NCI-H82 (cell line): ENCODE measurements around the gene NPB.

Experiments
- DNase-seq: peaks from one replicate; lab custom pipeline; 2025; lab: John Stamatoyannopoulos, UW

Gene NPB

DNA sequence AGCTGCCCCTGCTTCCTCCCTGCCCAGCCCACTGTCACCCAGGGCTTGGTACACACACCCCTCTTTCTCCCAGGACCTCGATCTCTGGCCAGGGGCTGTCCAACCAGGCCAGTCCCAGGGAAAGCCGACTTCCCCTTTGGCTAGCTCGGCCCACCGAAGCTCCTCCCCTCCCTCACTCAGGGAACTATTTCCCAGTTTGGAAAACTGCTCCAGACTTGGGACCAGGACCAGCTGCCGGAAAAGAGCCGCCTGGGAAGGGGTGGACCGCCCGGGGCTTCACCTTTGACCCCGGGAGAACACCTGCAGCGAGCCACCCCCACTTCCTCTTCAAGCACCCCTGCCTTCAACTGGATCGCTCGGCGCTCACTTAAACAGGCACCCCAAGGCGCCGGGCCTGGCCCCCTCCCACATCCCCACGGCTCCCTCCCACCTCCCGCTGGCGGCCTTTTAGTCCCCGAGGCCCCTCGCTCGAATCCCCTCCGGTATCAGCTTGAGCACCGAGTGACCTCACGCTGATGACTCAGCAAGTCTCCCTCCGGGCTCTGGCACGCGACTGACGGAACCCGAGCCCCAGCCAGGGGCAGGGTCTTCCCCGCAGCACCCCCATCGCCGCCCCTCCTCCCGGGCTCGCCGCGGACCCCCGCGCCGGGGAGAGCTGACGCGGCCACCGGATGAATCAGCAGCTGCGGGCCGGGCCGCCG, 24.6 kb downstream of the NPB start:
- DNase-seq, result peak; percentile 56

DNA sequence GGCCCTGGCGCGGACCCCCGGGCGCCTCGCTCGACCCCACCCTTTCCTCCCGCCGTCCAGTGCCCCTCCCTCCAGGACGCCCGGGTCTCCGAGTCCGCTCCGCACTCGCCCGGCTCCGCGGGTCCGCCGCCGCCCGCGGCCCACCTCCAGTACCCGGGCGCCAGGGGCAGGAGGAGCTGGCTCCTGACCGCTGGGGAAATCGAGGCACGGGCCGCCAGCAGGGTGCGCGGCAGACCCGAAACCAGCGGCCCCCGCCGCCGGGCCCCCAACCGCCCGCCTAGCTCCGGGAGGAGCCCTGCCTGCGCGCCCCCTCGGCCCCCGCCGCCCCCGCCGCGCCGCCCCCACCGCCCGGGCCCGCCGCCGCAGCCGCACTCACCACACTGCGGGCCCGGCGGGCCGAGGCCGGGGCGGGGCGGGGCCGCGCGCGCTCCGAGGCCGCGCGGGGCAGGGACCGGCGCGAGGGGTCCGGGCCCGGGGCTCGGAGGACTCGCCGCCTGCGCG, 25.2 kb downstream of the NPB start:
- no peak for DNase-seq

DNA sequence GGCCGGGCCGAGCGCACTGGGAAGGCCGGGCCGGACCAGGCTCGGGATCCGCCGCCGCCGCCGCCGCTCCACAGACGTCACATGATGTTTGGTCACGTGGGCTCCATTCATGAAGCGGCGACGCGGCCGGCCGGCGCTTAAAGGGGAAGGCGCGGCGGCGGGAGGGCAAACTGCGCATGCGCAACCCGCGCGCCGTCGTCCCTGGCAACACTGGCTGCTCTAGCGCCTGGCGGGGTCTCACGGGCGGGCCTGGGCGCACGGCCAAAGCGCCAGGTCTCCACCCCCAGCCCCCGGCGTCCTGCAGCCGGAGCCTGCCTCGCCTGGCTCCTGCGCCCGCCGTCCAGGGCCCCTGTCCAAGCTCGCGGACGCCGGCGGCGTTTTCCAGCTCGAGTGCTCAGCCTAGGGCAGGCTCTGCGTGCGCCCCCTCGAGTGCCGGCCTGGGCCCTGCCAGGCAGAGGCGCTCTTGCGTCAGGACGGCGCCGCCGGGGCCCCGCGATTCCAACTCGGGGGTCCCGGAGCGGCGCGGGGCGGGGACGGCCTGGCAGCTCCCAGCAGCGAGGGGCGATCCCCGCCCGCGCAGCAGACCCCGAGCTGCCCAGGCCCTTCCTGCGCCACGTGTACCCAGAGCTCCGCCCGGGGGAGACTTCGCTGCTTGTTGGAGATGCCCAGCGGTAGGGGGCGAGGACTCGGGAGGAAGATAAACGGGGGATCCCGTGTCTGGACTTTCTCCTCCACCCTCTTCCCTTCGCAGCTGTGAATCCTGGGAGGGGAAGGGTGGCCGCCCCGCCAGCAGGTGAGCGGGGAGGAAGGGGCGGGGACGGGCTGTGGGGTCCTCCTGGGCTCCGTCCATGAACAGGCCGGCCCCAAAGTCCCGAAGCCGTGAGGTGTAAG, 25.9 kb downstream of the NPB start, which contains the start of gene MAFG:
Gene MAFG, minus strand, starts transcription at position 83 of the 891 bp plus-strand sequence. CDS start 4,550 bp downstream, outside the sequence.
- peak; percentile 98 for DNase-seq

DNA sequence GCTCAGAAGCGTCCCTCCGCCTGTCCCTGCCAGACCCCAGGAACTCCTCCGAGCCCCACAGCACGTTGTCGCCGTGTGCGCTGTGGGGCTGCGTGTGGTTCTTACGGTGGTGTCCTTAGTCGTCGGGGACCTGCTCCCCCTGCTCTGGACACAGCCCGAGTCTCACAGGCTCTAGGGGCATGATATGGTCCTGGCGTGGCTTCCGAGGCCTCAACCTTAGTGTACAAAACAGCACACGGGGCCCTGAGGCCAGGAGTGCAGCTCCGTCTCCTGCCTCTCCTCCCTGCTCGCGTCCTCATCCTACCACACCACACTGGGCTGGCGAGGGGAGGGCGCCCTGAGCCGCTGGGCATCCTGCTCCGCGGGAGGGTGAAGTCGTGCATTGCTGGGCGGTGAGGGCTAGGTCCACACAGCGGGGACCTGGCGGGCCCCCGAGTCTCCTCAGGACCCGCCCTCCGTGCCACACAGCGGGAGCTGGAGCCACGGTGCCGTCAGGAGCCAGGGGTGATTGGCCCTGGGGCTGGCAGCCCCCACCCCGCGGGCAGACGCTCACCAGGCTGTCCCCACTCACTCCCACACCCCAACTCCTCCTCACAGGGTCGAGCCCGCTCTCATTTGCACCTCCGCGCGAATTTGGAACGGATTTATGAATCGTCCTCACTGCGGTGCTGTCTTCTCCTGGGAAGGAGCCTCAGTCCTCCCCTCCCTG, 26.7 kb downstream of the NPB start:
- peak; percentile 55 for DNase-seq

DNA sequence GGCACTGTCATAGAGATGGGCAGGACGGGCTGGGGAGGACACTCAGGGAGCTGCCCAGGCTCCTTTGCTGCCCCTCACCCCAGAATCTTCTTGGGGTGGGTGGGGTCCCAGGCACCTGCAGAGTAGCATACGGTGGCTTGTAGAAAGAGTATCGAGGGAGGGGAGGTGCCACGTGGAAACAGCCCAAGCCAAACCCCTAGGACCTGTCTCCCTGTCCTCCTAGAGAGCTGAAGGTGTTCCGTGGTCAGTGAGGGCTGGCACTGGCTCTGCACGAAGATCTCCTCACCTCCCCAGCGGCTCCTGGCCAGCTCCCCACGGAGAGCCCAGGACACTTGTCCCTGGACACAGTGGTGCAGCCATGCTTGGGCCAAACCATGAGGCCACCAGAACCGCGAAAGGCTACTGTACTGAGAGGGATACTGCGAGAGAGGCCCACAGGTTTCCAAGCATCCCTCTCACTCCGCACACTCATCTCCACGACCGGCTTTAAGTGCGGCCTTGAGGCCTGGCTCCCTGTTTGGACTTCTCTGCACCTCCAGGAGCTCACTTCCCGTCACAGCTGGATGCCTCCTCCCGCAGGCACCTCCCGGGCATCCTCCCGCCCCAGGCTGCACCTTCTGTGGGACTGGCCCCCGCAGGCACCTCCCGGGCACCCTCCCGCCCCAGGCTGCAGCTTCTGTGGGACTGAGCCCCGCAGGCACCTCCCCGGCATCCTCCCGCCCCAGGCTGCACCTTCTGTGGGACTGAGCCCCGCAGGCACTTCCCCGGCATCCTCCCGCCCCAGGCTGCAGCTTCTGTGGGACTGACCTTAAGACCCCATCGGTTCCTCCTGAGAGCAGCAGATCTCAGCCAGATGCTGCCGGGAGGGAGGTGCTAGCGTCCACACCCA, 27.5 kb downstream of the NPB start:
- DNase-seq, result no peak

DNA sequence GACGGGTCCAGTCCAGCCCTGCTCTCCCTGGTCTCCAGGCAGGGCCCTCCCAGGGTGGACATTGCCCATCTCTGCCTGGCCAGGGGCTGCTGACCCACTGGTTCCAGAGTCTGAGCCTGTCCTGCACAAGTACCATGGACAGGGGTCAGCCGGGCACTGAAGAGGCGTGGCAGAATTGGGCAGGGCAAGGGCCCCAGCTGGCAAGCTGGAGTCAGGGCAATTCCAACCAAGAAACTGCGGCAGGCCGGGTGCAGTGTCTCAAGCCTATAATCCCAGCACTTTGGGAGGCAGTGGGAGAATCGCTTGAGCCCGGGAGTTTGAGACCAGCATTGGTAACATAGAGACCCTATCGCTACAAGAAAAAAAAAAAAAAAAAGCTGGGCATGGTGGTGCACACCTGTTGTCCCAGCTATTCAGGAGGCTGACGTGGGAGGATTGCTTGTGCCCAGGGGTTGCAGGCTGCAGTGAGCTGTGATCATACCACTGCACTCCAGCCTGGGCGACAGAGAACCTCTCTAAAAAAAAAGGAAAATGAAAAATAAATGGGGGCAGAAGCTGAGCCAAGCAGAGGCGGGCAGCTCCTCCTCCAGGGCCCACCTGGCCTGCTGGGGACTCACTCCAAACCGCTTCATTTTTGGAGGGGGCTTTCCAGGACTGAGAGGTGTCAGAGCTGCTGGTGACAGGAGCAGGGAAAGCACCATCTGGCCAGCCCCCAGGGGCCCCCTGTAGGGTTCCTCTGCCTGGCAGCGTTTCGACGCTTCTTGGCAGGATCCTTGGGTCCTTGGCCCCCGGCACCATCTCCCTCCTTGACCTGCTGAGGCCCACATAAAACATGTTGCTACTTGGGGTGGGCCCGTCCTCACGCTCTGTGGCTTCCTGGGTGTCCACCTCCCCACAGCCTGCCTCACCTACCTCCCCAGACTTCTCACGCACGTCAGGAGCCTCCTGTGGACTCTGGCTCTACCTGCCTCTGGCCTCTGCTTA, 28.4 kb downstream of the NPB start:
- peak; percentile 42 for DNase-seq

DNA sequence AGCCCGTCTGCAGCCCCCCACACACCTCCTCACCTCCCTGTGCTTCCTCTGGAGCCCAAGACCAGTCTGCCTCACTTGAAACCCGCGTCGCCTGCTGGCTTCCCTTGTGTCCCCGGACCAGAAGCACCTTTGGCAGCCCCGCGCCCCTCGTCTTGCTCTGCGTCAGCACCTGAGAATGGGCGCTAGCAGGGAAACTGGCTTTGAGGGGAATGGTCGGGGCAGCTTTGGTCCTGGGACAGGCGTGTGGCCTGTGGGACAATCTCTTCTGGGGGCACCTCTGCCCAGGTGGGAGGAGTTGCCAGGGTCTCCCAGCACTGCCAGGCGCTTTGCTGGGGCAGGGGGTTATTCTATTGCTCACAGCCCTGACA, 29.1 kb downstream of the NPB start:
- no peak for DNase-seq

DNA sequence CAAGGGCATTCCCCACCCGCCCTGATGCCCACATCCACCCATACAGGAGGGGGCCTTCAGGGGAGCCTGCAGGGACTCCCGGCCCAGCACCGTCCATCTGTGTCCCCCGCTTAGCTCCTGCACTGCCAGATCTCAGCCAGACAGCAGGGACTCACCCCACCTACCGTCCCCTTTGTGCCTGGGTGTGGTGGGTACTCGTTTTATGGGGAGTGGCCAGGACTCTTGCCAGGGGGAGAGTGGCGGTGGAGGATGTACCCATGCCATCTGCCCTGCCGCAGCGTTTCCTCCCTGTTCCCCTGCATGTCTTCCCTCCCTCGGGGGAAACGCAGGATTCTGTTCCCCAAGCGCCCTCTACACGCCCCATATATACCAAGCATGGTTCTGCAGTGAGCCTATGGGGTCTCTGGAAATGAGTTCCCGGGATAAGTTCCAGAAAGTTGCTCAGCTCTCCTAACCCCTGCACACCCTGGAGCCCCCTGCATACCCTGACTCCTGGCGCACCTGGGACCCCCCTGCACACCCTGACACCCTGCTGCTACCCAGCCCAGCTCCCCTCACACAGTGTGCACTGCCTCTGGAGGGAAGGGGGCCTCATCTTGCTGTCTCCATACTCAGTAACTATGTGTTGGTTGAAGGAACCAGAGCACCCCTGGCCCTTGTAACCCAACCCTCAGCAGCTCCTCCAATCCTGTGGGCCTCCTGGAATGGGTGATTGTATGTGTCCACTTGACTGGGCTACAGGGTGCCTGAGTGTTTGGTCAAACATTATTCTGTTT, 29.7 kb downstream of the NPB start:
- DNase-seq, result peak; percentile 27

DNA sequence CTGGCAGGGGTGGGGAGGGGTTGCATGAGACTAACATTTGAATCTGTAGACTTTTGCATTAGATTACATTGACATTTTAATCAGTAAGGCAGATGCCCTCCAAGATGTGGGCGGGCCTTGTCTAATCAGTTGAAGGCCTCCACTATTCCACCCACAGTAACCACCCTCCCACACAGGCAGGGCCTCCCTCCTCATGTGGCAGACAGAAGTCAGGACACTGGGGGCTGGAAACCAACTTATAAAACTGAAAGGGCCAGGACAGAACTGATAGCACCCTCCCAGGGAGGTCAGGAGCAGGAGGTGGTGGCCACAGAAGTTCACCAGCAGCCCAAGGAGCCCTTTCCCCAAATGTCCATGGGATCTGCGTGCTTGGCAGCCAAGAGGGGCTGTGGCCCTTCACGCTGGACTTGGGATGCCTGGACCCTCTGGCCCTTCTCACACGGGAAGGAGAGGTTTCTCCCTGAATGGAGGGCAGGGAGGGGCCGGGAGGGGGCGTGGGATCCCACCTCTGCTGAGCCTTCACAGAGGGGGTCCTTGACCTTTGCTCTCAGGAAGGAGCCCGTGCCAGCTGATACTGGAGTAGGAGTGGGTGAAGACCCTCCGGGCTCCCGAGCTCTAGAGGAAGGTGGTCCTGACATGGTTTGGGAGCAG, 30.4 kb downstream of the NPB start:
- no peak for DNase-seq

DNA sequence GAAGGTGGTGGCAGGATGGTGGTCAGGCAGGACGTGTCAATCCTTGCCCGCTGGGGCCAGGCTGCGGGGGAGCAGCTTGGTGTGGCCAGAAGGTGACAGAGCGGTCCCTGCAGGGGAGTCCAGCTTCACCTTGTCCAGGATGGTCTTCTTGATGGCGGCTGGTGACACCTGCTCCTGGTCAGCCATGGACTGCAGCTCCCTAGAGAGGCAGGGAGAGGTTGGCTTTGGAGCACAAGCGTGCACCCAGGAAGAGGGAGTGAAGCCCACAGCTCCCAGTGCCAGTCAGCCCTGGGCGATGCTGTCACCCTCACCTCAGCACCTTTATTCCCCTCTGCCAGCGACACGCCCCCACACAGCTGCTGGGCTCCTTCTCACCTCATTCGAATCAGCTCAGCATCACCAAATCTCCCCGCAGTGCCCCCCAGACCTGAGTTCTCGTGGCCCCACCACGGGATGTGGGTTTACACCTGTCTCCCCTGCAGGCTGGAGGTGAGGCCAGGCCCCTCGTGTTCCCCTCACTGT, 31.2 kb downstream of the NPB start:
- no peak for DNase-seq

DNA sequence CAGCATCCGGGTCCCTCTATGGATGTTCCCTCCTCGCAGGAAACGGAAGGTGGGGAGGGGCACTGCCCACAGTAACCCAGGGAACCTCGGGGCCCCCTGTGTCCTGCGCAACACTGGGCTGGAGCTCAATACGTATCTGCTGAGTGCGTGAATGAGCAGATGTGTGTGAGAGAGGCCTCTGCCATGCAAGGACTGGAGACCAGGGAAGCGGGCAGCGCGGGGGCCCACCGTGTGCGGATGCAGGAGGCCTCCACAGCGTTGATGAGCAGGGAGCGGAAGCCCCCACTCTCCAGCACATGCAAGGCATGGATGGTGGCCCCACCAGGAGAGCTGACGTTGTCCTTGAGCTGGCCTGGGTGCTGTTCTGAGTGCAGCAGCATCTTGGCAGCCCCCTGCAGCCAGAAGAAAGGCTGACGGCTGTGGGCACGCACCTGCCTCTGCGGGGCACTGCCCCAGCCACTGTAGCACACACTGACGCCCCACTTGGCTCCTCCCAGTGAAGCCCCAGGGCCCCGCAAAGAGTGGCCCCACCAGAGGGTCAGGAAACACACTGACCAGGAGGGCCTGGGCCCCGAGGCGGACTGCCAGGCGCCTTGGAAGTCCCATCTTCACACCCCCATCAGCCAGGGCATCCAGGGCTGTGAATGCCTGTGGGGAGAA, 32.2 kb downstream of the NPB start:
- no peak for DNase-seq

DNA sequence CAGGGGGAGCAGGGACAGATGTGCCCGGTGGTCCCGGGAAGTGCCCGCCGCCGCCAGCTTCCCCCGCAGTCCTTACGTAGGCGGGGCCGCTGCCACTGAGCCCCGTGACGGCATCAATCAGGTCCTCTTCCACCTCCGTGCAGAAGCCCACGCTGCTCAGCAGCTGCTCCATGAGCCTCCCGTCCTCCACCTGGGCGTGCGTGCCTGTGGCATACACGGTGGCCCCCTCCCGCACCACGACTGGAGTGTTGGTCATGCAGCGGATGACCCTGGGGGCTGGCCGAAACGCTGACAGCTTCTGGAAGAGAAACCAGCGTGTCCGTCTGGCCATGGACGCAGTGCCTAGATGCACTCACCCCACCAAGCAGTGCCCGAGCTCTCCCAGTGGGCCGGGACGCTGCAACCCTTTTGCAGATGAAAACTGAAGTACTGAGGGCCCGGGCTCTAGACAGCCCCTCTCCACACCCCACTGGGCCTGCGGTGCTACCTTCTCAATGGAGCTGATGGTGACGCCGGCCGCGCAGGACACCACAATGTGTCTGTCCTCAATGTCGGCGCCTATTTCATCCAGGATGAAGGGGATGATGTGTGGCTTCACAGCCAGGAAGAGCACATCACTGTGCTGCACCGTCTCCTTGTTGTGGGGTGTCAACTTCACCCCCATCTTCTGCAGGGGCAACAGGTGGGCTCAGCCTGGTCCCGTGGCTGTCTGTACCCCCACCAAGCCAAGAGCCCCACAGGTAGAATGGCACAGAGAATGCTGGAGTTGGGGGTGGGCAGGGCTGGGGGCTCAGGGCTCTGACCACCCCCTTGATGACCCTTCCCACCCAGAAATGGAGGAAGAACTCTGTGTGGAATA, 33.0 kb downstream of the NPB start:
- no peak for DNase-seq

DNA sequence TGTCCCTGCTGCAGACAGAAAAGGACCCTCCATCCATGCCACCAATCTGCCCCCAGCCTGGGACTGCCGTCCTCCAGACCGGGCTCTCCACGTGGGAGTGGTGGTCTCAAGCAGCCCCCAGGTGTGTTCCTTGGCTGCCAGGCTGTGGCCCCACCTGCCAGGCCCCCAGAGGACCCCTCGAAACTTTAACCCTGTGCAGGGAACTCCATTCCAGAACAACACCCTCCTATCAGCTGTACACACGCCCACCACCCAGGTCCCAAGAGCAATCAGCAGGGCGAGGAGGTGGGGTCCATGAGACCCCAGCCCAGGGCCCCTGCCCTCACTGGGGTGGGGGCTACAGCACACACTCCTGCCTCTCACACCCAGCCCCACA, 33.7 kb downstream of the NPB start:
- DNase-seq, result no peak

DNA sequence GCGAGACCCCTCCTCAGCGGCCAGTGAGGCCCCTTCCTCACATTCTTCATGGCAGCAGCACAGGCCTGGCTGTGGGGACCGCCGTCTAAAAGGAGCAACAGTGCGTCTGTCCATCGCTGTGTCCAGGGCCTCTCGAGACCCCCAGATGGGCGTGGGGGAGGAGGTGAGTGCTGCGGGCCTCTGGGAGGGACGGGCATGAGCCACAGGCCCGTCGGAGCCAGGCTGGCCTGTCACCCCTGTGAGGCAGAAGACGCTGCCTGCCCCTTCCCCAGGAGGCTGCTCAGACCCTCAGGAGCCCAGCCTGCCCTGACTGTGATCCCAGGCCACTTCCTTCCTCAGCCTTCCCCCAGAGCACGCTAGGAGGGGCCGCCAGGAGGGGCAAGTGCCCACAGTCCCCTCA, 37.2 kb downstream of the NPB start:
- DNase-seq, result no peak

DNA sequence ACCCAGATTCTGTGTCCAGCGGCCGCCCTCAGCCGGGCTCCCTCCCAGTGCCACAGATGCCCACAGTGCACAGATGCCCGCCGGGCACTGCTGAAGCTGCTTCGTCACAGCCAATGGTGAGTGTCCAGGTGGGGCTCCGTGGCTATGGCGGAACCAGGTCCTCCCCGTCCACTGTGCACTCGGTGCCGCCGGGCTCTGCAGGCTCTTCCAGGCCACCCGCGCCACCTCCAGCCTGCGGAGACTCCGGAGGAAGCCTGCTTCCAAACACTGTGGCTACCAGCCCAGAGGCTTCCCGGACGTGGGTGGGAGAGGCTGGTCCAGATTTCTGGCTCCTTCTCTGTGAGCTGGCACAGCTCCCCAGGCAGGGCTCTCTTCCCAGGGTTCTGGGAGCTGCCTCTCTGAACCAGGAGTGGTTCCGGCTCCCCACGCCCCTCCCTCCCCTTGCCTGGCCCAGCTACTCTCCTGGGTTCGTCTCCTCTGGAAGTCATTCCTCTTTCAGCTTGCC, 37.9 kb downstream of the NPB start:
- DNase-seq, result no peak

DNA sequence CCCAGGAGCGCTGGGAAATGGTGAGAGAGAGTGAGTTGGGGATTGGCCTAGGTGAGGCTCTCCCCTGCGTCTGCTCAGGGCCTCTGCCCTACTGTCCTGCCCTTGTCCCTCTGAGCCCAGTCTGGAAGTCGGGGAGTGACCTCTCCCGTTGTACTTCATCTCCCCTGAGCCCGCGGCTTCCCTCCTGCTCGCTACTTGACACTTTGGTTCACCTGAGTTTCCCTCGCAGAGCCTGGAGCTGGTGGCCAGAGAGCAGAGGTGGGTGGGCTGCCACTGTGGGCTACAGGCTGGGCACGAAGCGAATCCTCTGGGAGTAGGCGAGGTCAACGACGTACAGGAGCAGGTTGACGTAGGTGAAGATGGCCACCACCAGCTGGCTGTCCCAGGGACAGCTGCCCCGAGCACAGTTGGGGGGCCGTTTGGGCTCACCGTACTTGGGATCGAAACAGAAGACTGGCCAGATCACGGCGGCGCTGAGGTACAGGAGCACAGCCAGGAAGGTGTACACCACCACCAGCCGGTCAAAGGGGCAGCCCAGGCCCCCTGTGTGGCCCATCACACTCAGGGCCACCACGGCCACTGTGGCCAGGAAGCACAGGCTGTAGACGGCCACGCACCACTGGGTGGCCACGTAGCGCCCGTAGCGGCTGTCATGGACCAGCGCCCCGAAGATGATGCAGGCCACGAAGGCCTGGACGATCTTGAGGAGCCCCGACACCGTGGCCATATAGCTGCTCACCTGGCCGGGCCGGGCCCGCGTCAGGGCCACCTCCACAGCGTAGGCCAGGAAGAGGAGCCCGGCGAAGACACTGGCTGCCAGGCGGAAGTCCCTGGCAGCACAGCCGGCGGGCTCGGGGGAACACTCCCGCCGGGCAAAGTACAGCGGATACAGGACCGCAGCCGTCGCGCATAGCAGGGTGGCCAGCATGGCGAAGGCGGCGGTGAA, 38.8 kb downstream of the NPB start:
- DNase-seq, result no peak
